HG02885 (cell line): Measurements from ENCODE around the gene PTPRG.

Experiments
- ATAC-seq: cut with Tn5 transposase; IDR thresholded peaks from one replicate; pipeline ENCODE4 v1.9.1; 2021; ENCODE audit warnings: mild to moderate bottlenecking; ENCODE audit not compliant: unreplicated experiment, poor library complexity

PTPRG gene

DNA sequence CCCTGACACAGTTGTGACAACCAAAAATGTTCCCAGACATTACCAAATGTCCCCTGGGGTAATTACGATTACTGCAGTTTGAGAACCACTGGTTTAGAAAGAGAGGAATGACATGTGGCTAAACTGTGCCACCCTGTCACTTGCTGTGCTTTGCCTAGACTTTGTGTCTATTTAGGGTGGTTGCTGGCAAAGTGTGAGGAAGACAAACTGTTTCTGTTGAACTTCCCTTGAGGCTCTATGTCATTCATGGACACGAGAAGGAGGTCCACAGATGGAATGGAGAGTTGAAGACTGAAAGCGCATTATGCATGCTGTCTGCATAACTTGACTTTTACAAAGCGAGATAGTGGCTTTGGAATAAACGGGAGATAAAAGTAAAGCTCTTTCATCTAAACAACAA is 495.3 kb downstream of the PTPRG start:
- ATAC-seq, result no peak

DNA sequence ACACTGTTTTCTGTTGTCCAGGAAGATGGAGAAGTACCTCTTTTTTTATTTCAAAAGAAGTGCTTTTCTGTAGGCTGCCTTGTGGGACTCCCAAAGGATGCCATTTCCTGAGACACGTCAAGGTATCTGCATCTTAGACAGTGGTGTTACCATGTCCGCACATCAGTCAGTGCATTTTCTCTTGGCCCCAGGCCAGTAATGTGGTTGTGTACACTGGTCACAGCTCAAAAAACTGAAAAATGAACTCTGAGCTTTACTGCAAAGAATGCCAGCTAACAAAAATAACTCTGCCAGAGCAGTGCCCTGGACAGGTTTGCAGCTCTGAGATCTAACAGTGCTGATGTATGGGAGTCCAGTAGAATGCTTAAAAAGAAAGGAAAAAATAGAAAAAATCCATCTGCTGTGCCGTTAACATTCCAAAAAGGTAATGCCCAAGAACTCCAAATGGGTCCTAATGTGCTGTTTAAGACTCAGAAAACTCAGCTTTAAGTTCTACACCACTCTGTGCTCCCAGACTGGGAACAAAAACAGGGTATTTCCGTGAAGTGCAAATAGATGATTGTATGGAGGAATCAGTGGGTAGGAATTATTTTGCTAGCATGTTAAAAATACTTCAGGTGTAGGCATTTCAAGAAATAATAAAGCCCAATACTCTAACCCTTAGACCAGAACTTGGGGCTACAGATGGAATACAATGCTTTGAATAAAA is 496.1 kb downstream of the PTPRG start:
- no peak for ATAC-seq

DNA sequence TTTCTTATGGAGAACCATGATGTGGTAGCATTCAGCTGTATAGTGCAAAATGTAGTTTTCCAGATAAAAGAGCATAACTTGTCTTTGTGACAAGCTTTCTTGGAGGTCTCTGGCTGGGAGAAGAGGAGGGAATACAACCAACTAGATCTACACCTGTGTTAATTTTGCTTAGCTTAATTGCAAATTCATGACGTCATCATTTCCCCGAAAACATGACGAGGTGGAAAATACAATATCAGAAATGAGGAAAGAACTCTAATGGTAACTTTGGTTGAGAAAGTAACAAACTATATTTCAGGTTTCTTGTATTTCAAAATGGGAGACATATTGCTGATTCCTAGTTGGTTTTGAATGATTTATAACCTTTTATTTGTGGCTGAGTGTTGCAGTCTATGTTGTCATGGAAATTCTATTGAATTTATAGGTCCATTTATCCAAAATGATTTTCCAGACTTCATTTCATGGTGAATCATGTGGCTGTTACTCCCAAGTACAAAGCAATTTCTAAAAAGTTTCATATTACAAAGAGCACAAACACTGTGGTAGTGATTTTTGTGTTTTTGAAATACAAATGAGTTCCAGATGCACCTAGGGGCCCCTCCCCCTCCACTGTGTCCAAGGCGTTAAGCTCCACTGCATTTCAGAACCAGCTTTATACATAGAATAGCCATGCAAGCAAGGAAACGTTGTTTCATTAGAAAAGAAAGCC is 504.8 kb downstream of the PTPRG start:
- ATAC-seq, result no peak

DNA sequence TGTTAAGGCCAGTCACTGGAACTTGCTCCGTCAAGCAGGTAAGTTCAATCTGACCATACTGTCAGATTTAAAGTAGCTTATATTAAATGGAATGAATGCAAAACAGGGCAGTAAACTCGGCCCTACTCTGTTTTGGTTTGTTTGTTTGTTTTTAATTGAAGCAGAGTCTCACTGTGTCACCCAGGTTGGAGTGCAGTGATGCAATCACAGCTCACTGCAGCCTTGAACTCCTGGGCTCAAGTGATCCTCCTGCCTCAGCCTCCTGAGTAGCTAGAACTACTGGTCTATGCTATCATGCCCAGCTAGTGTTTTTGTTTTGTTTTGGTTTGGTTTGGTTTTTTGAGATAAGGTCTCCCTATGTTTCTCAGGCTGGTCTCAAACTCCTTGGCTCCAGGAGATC is 507.0 kb downstream of the PTPRG start:
- ATAC-seq, result no peak

- no peak for ATAC-seq
Observed at GRCh38 chr3:62070891-62071290, 509.5 kb downstream of the PTPRG start.

- ATAC-seq, result no peak
Observed at GRCh38 chr3:62073038-62073437, 511.7 kb downstream of the PTPRG start.

DNA sequence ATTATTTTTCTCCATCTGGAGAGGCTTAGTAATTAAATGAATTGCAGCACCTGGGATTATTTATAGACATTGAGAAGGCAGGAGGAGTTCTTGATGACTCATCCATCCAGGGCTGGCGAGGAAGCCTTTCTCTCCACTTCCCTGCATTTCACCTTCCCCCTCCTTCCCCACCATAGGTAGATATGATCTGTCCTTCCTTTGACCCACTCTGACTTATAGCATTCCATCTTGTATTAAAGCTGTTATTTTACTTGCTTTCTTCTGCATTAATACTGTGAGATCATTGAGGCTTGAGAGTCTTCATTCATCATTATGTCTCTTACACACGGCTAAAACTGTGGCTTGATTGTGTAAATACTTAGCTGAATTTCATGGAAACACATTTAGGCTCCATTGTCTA is 523.2 kb downstream of the PTPRG start:
- no peak for ATAC-seq

GRCh38 chr3:62088472-62089104 is 527.2 kb downstream of the PTPRG start:
- ATAC-seq, result no peak

- ATAC-seq, result no peak
Observed at GRCh38 chr3:62090066-62090465, 528.7 kb downstream of the PTPRG start.

DNA sequence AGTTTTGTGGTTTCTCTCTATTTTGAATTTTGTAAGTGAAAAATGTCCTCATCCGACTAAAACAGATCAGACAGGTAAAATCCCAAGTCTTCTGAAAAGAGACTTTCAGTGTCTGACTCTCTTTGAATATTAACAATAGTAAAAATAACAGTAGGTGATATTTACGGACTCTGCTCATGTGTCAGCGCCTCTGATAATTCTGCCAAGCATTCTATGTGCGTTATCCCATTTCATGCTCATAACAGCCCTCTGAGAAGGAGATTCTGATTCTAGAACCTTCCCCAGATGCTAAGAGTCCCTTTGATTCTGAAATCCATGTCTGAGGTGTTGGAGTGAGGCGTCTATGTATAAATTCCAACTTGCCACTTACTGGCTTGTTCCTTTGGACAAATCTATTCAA is 529.1 kb downstream of the PTPRG start:
- ATAC-seq, result no peak

- ATAC-seq, result no peak
Observed at GRCh38 chr3:62093025-62093424, 531.7 kb downstream of the PTPRG start.

GRCh38 chr3:62094461-62094860 is 533.1 kb downstream of the PTPRG start:
- ATAC-seq, result no peak

GRCh38 chr3:62095080-62095479 is 533.7 kb downstream of the PTPRG start:
- ATAC-seq, result no peak

DNA sequence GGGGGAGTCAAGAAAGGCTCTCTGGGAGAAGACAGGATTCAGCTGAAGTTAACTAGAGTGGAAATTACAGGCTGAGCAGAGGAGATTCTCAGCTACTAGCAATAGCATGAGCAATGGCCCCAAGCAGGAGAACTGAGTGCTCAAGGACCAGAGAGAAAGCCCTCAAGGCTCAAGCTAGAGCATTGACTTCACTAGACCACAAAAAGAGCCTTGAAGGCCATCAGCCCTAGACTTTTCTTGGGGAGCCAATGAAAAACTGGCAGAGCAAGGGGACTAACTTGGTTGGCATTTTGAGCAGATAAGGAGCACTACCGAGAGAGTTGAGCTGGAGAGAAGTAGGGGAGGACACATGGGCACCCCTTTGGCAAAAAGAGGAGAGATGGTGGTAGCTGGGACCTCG is 534.4 kb downstream of the PTPRG start:
- ATAC-seq, result no peak

- ATAC-seq, result no peak
Observed at GRCh38 chr3:62096521-62096920, 535.1 kb downstream of the PTPRG start.

DNA sequence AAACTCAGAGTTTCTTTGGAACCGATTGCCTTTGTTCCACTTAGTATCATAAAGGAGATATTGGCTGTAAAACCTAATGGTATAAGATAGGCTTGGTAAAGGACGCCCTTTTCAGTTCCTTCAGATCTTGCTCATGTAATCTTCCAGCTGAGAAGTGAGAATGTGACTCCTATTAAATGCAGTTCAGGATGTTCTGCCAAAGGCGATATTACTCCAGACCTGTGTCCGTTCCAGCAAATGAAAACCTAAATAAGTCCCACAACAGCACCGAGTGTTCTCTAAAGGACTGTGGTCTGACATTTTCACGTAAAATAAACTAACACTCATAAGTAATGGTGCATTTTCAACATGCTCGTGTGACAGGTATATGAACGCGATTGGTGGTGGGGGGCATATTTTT is 535.8 kb downstream of the PTPRG start:
- no peak for ATAC-seq

DNA sequence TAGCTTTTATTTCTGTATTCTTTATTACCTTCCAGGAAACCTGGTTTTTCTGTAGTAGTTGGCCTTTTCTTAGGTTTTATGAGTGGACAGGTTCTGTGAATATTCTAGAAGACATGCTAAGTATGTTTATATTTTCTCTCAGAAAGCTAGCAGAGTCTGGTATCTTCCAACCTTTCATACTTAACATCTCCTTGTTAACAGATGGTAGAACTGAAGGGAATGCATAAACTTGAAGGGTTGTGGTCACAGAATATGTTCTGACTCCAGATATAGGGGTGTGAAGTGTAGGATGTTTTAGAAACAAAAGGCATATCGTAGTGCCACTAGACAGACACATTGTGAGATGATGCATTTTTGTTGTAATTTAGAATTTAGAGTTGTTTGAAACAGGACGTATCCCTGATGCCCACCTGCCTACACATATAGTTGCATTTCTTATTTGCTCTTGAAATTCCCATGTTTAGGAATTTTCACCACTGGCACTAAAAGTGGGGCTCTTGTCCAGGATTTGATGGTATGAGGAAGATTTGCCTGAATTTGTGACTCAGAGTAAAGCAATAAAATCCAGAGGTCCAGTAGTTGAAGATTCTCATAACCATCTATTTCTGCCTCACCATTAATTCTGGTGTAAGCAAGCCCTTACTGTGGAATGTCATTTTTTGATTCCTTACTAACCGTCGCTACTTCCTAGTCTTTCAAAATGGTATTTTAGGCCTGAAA is 537.4 kb downstream of the PTPRG start:
- ATAC-seq, result no peak

DNA sequence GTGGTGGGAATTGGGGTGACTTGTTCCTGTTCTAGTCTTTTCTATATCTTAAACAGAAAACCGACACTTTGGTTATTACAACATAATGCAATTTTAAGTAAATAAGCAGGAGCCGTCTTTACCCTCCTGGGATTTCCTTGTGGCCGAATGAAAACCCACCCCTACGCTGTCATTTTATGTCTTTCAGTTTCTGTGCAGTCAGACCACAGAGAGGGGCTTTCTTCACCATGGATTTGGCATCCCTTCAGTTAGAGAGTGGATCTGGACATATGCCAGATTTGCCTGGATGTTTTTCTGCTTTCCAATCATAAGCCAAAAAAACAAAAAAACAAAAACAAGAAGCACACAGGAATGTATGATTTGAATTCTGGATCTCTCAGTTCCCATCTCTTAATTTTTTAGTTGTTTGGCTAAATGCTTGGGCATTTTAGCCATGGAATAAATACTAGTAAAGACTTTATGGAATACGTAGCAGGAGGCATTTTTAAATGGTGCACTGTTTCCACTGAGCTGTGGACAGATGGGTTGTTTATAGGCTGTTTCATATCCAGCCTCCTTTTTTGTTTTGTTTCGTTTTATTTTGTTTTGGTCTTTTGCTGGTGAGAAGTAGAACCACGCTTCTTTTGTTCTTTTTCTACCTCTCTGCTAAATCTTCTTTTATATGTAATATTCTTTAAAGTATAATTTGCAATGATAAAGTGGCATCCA is 539.1 kb downstream of the PTPRG start:
- ATAC-seq, result no peak

DNA sequence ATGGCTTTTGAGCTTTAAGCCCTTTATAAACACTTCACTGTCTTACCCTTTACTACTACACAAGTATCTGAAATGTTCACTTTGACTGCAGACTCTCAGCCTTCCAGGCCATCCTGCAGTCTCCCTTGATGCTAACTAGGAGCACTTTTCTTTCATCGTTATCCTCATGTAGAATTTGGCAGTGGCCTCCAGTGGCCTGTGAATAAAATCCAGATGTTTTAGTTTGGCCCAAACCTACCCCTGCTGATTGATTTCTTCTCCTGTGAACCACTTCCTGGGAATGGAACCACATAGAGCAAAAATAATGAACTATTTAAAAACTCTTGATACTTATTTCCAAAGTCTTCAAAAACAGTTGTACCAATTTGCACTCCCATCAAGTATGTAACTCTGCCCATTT is 540.1 kb downstream of the PTPRG start:
- ATAC-seq, result no peak

GRCh38 chr3:62103531-62103930 is 542.2 kb downstream of the PTPRG start:
- ATAC-seq, result no peak
